MM.1S (cell line): Measurements from ENCODE around the gene XPO1.
A peak's percentile ranks its signal among the peaks of the same experiment; 100 is the strongest.

Source experiments
- DNase-seq: peaks from one replicate; pipeline ENCODE4 v3.0.0-alpha.2; 2015
- H2AFZ ChIP-seq: fragments of 300-600 bp; sonication (generic); 2 replicates; pipeline ENCODE4 v1.6.0; 2016; ENCODE audit warnings: antibody characterized with exemption, low read length
- H3F3A ChIP-seq: fragments of 300-600 bp; sonication (generic); 2 replicates; pipeline ENCODE4 v1.6.1; 2016; ENCODE audit warnings: mild to moderate bottlenecking, antibody characterized with exemption, low read length, moderate library complexity, mixed read lengths; ENCODE audit not compliant: insufficient read depth
- H3K27ac ChIP-seq: fragments of 300-600 bp; sonication (generic); 2 replicates; pipeline ENCODE4 v1.5.1; 2016; ENCODE audit warnings: mild to moderate bottlenecking, low read length
- H3K27me3 ChIP-seq: fragments of 300-600 bp; sonication (generic); replicated peaks from 2 replicates; pipeline ENCODE4 v1.6.0; 2016; ENCODE audit warnings: low read length; ENCODE audit not compliant: insufficient read depth
- H3K36me3 ChIP-seq: fragments of 300-600 bp; sonication (generic); replicated peaks from 2 replicates; pipeline ENCODE4 v1.6.1; 2016; ENCODE audit warnings: mild to moderate bottlenecking, low read length, mixed read lengths; ENCODE audit not compliant: insufficient read depth
- H3K4me1 ChIP-seq: fragments of 300-600 bp; sonication (generic); 2 replicates; pipeline ENCODE4 v1.6.1; 2016; ENCODE audit warnings: low read length, mixed read lengths
- H3K4me2 ChIP-seq: fragments of 300-600 bp; sonication (generic); 2 replicates; pipeline ENCODE4 v1.6.0; 2016; ENCODE audit warnings: low read depth, low read length
- H3K4me3 ChIP-seq: fragments of 300-600 bp; sonication (generic); 2 replicates; pipeline ENCODE4 v1.5.1; 2016; ENCODE audit warnings: low read length, mixed read lengths
- H3K79me2 ChIP-seq: fragments of 300-600 bp; sonication (generic); 2 replicates; pipeline ENCODE4 v1.6.1; 2016; ENCODE audit warnings: mixed run types, low read length, mixed read lengths
- H3K9ac ChIP-seq: fragments of 300-600 bp; sonication (generic); 2 replicates; pipeline ENCODE4 v1.6.1; 2016; ENCODE audit warnings: low read length, mixed read lengths
- H3K9me2 ChIP-seq: fragments of 300-600 bp; sonication (generic); replicated peaks from 2 replicates; pipeline ENCODE4 v1.6.1; 2016; ENCODE audit warnings: mild to moderate bottlenecking, low read length, mixed read lengths; ENCODE audit not compliant: insufficient read depth
- H3K9me3 ChIP-seq: fragments of 300-600 bp; sonication (generic); replicated peaks from 2 replicates; pipeline ENCODE4 v1.6.1; 2016; ENCODE audit warnings: mild to moderate bottlenecking, low read length, mixed read lengths; ENCODE audit not compliant: insufficient read depth
- H4K20me1 ChIP-seq: fragments of 300-600 bp; sonication (generic); 2 replicates; pipeline ENCODE4 v1.6.1; 2016; ENCODE audit warnings: mild to moderate bottlenecking, low read length, moderate library complexity, mixed read lengths; ENCODE audit not compliant: insufficient read depth
- CTCF ChIP-seq: fragments of 300-600 bp; sonication (generic); IDR thresholded peaks from 2 replicates; pipeline ENCODE4 v1.5.1; 2016; ENCODE audit warnings: antibody characterized with exemption, low read length, mixed read lengths
- EZH2 ChIP-seq: fragments of 300-600 bp; sonication (generic); optimal IDR thresholded peaks from 2 replicates; pipeline ENCODE3; 2017; ENCODE audit warnings: low read depth, mild to moderate bottlenecking, antibody characterized with exemption, low read length, mixed read lengths
- EZH2phosphoT487 ChIP-seq: fragments of 300-600 bp; sonication (generic); IDR thresholded peaks from 2 replicates; pipeline ENCODE4 v1.6.1; 2018; ENCODE audit warnings: antibody characterized with exemption, low read length

The XPO1 gene

GRCh38 chr2:61582165-61582564 is 44.0 kb upstream of the XPO1 start:
- H3K27me3 ChIP-seq: no peaks in the 10 kb centered on the region
- H3K79me2 ChIP-seq: no peaks in the 10 kb centered on the region
- H3F3A ChIP-seq: no peaks in the 10 kb centered on the region
- no peak for DNase-seq
- no peaks in the 10 kb centered on the region for H3K9me3 ChIP-seq
- no peaks in the 10 kb centered on the region for H3K36me3 ChIP-seq
- H3K9ac ChIP-seq: no peak overlapping the region
- H3K4me2 ChIP-seq: no peak overlapping the region
- H3K4me1 ChIP-seq: peaks cover 6% of the 10 kb centered on the region; the same call in 1 of the 2 replicates
- H3K9me2 ChIP-seq: no peaks in the 10 kb centered on the region
- H2AFZ ChIP-seq: no peak overlapping the region
- TF ChIP-seq CTCF (no peak), EZH2phosphoT487 (no peak), EZH2 (no peak)
- no peaks in the 10 kb centered on the region for H4K20me1 ChIP-seq
- H3K27ac ChIP-seq: no peak overlapping the region
- H3K4me3 ChIP-seq: no peak overlapping the region

GRCh38 chr2:61581716-61582115 is 43.6 kb upstream of the XPO1 start:
- no peaks in the 10 kb centered on the region for H4K20me1 ChIP-seq
- no peaks in the 10 kb centered on the region for H3F3A ChIP-seq
- H3K27ac ChIP-seq: no peak overlapping the region
- H3K79me2 ChIP-seq: no peaks in the 10 kb centered on the region
- no peak overlapping the region for H2AFZ ChIP-seq
- no peaks in the 10 kb centered on the region for H3K9me2 ChIP-seq
- no peak overlapping the region for H3K9ac ChIP-seq
- H3K4me3 ChIP-seq: no peak overlapping the region
- H3K27me3 ChIP-seq: no peaks in the 10 kb centered on the region
- TF ChIP-seq CTCF (no peak), EZH2 (no peak), EZH2phosphoT487 (no peak)
- no peaks in the 10 kb centered on the region for H3K36me3 ChIP-seq
- H3K4me2 ChIP-seq: no peak overlapping the region
- no peaks in the 10 kb centered on the region for H3K9me3 ChIP-seq
- H3K4me1 ChIP-seq: peaks cover 6% of the 10 kb centered on the region; the same call in 1 of the 2 replicates
- no peak for DNase-seq

GRCh38 chr2:61575447-61575859 is 37.3 kb upstream of the XPO1 start:
- Histone ChIP-seq H3K4me1 (0 out of 2 replicates have a peak, but pooled peaks cover 4% of the 10 kb centered on the region), H3K9me2 (no peaks in the 10 kb centered on the region), H3K4me2 (peak overlapping the region; percentile 24; the same call in 1 of the 2 replicates), H3K79me2 (no peaks in the 10 kb centered on the region), H4K20me1 (no peaks in the 10 kb centered on the region), H3K27ac (no peak overlapping the region), H3K9ac (no peak overlapping the region), H3K27me3 (no peaks in the 10 kb centered on the region), H3F3A (no peaks in the 10 kb centered on the region), H3K4me3 (no peak overlapping the region), H3K9me3 (no peaks in the 10 kb centered on the region), H3K36me3 (no peaks in the 10 kb centered on the region), H2AFZ (peak overlapping the region; percentile 25; the same call in 1 of the 2 replicates)
- no peak for DNase-seq
- TF ChIP-seq EZH2: no peak
- no peak for TF ChIP-seq CTCF
- no peak for TF ChIP-seq EZH2phosphoT487
